Tibial nerve (tissue), 4 donors: ENCODE measurements around the gene LCE2D.

Experiments
- EP300 ChIP-seq, 2 donors: sonication (generic); formaldehyde crosslinking; IDR thresholded peaks; one replicate each; pipeline ENCODE4 v1.6.1; 2017; ENCODE audit warnings: antibody characterized with exemption in 2 of 2, mild to moderate bottlenecking in 1 of 2
- POLR2A ChIP-seq, 2 donors: fragments of 450-650 bp; IDR thresholded peaks; one replicate each; pipeline ENCODE4 v1.6.1; 2017; ENCODE audit warnings: antibody characterized with exemption in 2 of 2, mild to moderate bottlenecking in 2 of 2, moderate library complexity in 2 of 2
- TF ChIP-seq, protein P1 (sequence below), 5 experiments: fragments of 200-600 bp in 3 of 5; fragments of 450-650 bp in 2 of 5; sonication (generic) in 3 of 5; IDR thresholded peaks; one replicate each; pipeline ENCODE4 v1.5.1; 2016 to 2019; ENCODE audit warnings: antibody characterized with exemption in 5 of 5, mild to moderate bottlenecking in 3 of 5, moderate library complexity in 2 of 5

DNA sequence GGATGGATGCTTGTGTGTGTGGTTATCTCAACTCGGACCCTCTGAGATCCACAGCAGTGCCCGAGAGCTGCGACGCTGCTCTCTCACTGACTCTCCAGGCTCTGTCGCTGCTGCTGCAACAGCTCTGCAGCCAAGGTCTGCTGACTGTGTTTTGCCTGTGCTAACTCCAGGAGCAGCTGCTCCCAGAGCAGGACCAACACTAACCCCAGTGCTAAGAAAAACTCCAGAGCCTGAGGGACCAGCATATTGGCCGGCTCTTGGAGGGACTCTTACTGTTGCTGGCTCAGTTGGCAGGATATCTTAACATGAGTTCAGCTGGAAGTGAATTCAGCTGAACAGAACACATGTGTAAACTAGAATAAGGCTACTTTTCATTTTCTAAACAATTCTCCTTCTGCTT lies 16.3 kb downstream of the LCE2D start:
- TF ChIP-seq, protein P1, sequence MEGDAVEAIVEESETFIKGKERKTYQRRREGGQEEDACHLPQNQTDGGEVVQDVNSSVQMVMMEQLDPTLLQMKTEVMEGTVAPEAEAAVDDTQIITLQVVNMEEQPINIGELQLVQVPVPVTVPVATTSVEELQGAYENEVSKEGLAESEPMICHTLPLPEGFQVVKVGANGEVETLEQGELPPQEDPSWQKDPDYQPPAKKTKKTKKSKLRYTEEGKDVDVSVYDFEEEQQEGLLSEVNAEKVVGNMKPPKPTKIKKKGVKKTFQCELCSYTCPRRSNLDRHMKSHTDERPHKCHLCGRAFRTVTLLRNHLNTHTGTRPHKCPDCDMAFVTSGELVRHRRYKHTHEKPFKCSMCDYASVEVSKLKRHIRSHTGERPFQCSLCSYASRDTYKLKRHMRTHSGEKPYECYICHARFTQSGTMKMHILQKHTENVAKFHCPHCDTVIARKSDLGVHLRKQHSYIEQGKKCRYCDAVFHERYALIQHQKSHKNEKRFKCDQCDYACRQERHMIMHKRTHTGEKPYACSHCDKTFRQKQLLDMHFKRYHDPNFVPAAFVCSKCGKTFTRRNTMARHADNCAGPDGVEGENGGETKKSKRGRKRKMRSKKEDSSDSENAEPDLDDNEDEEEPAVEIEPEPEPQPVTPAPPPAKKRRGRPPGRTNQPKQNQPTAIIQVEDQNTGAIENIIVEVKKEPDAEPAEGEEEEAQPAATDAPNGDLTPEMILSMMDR (IDR thresholded peaks at IDR 0.05) = no peak
- no peak for TF ChIP-seq POLR2A (IDR thresholded peaks at IDR 0.05)
- TF ChIP-seq EP300 (IDR thresholded peaks at IDR 0.05) = no peak
